GM12892 (cell line): ENCODE measurements around the gene DLG3.

Experiments used
- POLR2A ChIP-seq: IDR thresholded peaks from 2 replicates; pipeline ENCODE4 v1.6.1; 2011; ENCODE audit warnings: low read depth, low read length, control low read depth
- TAF1 ChIP-seq: IDR thresholded peaks from 2 replicates; pipeline ENCODE4 v1.6.1; 2011; ENCODE audit warnings: low read depth, mild to moderate bottlenecking, control low read depth, low read length, borderline replicate concordance

DNA sequence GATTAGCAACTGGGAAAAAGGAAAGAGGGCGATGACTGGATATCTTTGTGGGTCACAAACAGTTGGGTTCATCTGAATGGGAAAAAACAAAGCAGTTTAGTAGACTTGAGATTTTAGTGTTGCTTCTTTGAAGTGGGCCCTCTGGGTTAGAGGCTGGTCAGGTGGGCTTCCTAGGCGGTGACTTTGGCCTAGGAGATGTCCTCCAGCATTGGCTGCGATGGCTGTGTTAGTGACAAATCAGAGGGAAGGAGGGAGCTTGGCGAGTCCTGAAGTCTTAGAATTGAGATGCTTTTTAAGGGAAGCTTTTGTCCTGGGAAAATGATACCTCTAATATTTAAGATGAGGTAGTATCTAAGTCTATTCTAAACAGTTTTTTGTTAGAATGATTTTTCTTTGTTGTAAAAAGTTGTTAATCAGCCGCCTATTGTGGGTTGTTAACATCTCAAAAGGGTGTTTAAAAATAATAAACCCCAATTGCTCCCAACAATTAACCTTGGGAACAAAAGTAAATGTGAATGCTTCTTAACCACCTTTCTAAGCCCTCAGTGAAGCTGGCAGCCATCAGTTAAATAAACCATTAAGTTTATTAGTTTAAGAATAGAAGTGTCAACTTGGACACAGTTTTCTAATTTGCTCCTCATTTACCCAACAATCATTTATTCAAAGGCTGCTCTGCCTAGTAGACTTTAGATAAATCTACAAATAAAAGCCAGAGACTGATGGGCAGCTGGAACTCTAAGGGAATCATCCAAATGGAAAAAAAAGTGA is 31.7 kb downstream of the DLG3 start:
- TF ChIP-seq POLR2A: no peak
- TF ChIP-seq TAF1: no peak
